GM10248 (cell line): ENCODE results near the gene SEMA3D.

Experiments used
- CTCF ChIA-PET: fragments of 300-600 bp; sonication (Branson Sonifier 250); formaldehyde crosslinking; extraction: SDS; loops from one replicate; lab custom pipeline; 2021; ENCODE audit warnings: antibody characterized with exemption; lab: Yijun Ruan, JAX
- POLR2A ChIA-PET: fragments of 350-650 bp; sonication (Branson Sonifier 250); formaldehyde crosslinking; extraction: SDS; loops from one replicate; lab custom pipeline; 2020; ENCODE audit warnings: antibody characterized with exemption; lab: Yijun Ruan, JAX
- DNase-seq: peaks from one replicate; pipeline ENCODE4 v3.0.0; 2012; ENCODE audit errors: extremely low spot score
- CTCF ChIP-seq: IDR thresholded peaks from 2 replicates; pipeline ENCODE4 v1.5.1; 2012; ENCODE audit warnings: mild to moderate bottlenecking, low read depth; ENCODE audit errors: extremely low read depth, missing control alignments, control extremely low read depth

The SEMA3D gene

GRCh38 chr7:85186521-85187241 is at the start of gene SEMA3D:
Gene SEMA3D (minus strand): TSS chr7:85187056. CDS start chr7:85121891, 65,165 bp downstream.
- TF ChIP-seq CTCF = peak; percentile 72
- DNase-seq = peak; percentile 71
- ChIA-PET POLR2A (no interaction called here), CTCF (interaction anchor here (1.0 to 1.5 kb wide), 6 partner anchors 26 to 368 kb away, joined by 3 to 5 read pairs (median 4); no protein-coding TSS in a partner anchor)

- CTCF ChIA-PET = interaction anchor here (0.9 to 1.1 kb wide), 2 partner anchors 10 to 886 kb away, joined by 3 read pairs; no protein-coding TSS in a partner anchor
- no peak for TF ChIP-seq CTCF
- POLR2A ChIA-PET = no interaction called here
- DNase-seq = no peak
Observed at GRCh38 chr7:85234730-85235129, 47.9 kb upstream of the SEMA3D start.

- CTCF ChIA-PET = no interaction called here
- DNase-seq = no peak
- TF ChIP-seq CTCF = no peak
- POLR2A ChIA-PET = no interaction called here
Observed at GRCh38 chr7:85232068-85232467, 45.2 kb upstream of the SEMA3D start.

GRCh38 chr7:85230623-85231022 is 43.8 kb upstream of the SEMA3D start:
- no peak for DNase-seq
- CTCF ChIA-PET = interaction anchor here (1.2 kb wide), 1 partner anchor 47 kb away, joined by 3 read pairs; no protein-coding TSS in a partner anchor
- POLR2A ChIA-PET = no interaction called here
- TF ChIP-seq CTCF = no peak

GRCh38 chr7:85229544-85229943 is 42.7 kb upstream of the SEMA3D start:
- POLR2A ChIA-PET = no interaction called here
- TF ChIP-seq CTCF = no peak
- no peak for DNase-seq
- CTCF ChIA-PET = interaction anchor here (1.2 kb wide), 1 partner anchor 48 kb away, joined by 3 read pairs; no protein-coding TSS in a partner anchor

GRCh38 chr7:85226361-85227085 is 39.7 kb upstream of the SEMA3D start:
- TF ChIP-seq CTCF = no peak
- ChIA-PET POLR2A (no interaction called here), CTCF (interaction anchor here (1.0 kb wide), 1 partner anchor 10 kb away, joined by 3 read pairs; no protein-coding TSS in a partner anchor)
- no peak for DNase-seq
